ENCODE results near the gene MRTFA. TPM values are rescaled to one million over a fixed set of nuclear protein-coding genes. Genes with fewer than 3 reads are reported as not detected.

The MRTFA gene
- total and polyA plus RNA-seq, 4 donors, result 7.5 to 22.0 (median 9.6) TPM

DNA sequence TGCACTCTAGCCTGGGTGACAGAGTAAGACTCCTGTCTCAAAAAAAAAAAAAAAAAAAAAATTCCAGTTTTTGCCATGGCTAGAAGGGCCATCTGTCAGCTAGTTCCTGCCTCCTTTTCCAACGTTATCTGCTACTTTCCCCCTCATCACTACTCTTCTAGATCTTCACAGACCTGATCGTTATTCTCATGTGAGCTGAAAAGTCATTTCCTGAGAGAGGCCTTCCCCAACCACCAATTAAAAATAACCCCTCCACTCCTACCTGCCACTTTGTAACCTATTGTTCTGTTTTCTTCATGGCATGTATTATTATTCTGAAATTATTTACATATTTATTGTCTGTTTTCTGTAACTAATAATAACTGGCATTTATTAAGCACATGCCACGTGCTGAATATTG lies 241.9 kb downstream of the MRTFA start (continued):
- no peak for TF ChIP-seq HNF4G (IDR thresholded peaks at IDR 0.05)
- TF ChIP-seq JUND (IDR thresholded peaks at IDR 0.05), result no peak
- TF ChIP-seq NR2F2 (IDR thresholded peaks at IDR 0.05), result no peak

DNA sequence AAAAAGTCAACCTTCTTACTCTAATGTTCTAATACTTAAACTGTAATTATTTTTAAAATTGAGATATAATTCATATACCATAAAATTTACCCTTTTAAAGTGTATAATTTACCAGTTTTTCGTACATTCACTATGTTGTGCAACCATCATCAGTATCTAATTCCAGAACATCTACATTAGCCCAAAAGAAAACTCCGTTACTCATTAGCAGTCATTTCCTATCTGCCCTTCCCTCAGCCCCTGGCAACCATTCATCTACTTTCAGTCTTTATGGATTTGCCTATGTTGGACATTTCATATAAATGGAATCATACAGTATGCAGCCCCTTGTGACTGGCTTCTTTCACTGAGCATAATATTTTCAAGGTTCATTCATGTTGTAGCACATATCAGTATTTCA lies 243.9 kb downstream of the MRTFA start:
- Histone ChIP-seq H3K4me3 (ENCODE audit: low read depth in 1 of 3, low read length in 3 of 3) (no peak overlapping the region), H3K9me3 (ENCODE audit: control insufficient read depth in 4 of 4, low read length in 3 of 4) (no peaks in the 10 kb centered on the region), H3K27ac (ENCODE audit: low read depth in 1 of 2, low read length in 2 of 2) (no peak overlapping the region), H3K9ac (ENCODE audit: low read depth in 1 of 2, low read length in 2 of 2) (no peak overlapping the region), H3K4me1 (ENCODE audit: control insufficient read depth in 4 of 4, insufficient read depth in 4 of 4, low read length in 3 of 4) (no peaks in the 10 kb centered on the region), H3K36me3 (ENCODE audit: control insufficient read depth in 4 of 4, insufficient read depth in 3 of 4, low read depth in 1 of 4, low read length in 3 of 4) (peaks cover 0 to 3% (median 0%) of the 10 kb centered on the region in 4 donors), H3K27me3 (ENCODE audit: control insufficient read depth in 4 of 4, insufficient read depth in 4 of 4, low read length in 3 of 4) (no peaks in the 10 kb centered on the region)
- TF ChIP-seq FOXA2 (IDR thresholded peaks at IDR 0.05) (no peak), SP1 (IDR thresholded peaks at IDR 0.05) (no peak), FOXA1 (IDR thresholded peaks at IDR 0.05) (no peak), RXRA (IDR thresholded peaks at IDR 0.05) (no peak), RAD21 (IDR thresholded peaks at IDR 0.05) (no peak), EGR1 (IDR thresholded peaks at IDR 0.05; ENCODE audit: low read depth in 2 of 2) (no peak)
- TF ChIP-seq, protein P1, sequence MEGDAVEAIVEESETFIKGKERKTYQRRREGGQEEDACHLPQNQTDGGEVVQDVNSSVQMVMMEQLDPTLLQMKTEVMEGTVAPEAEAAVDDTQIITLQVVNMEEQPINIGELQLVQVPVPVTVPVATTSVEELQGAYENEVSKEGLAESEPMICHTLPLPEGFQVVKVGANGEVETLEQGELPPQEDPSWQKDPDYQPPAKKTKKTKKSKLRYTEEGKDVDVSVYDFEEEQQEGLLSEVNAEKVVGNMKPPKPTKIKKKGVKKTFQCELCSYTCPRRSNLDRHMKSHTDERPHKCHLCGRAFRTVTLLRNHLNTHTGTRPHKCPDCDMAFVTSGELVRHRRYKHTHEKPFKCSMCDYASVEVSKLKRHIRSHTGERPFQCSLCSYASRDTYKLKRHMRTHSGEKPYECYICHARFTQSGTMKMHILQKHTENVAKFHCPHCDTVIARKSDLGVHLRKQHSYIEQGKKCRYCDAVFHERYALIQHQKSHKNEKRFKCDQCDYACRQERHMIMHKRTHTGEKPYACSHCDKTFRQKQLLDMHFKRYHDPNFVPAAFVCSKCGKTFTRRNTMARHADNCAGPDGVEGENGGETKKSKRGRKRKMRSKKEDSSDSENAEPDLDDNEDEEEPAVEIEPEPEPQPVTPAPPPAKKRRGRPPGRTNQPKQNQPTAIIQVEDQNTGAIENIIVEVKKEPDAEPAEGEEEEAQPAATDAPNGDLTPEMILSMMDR (IDR thresholded peaks at IDR 0.05; ENCODE audit: low read depth, low read length, missing input control), result no peak
- TF ChIP-seq, protein P2, sequence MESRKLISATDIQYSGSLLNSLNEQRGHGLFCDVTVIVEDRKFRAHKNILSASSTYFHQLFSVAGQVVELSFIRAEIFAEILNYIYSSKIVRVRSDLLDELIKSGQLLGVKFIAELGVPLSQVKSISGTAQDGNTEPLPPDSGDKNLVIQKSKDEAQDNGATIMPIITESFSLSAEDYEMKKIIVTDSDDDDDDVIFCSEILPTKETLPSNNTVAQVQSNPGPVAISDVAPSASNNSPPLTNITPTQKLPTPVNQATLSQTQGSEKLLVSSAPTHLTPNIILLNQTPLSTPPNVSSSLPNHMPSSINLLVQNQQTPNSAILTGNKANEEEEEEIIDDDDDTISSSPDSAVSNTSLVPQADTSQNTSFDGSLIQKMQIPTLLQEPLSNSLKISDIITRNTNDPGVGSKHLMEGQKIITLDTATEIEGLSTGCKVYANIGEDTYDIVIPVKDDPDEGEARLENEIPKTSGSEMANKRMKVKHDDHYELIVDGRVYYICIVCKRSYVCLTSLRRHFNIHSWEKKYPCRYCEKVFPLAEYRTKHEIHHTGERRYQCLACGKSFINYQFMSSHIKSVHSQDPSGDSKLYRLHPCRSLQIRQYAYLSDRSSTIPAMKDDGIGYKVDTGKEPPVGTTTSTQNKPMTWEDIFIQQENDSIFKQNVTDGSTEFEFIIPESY (IDR thresholded peaks at IDR 0.05), result no peak
- WGBS, result 88% methylated on average over 2 of the region's 2 CpGs
- DNase-seq (ENCODE audit: low spot score), result no peak

DNA sequence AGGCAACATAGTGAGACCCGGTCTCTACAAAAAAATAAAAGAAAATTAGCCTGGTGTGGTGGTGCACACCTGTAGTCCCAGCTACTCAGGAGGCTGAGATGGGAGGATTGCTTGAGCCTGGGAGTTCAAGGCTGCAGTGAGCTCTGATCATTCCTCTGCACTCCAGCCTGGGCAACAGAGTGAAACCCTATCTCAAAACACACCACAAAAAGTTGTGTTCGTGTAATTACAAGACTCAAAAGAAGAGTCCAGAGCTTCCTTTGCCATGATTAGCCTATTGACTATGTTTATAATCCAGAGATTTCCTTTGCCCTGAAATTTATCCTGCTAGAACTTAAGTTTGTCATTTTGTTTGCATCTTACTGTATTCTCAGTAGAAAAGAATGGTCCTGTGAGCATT lies 245.1 kb downstream of the MRTFA start:
- H3K4me1 ChIP-seq (ENCODE audit: control insufficient read depth in 4 of 4, insufficient read depth in 4 of 4, low read length in 3 of 4), result no peaks in the 10 kb centered on the region
- 93% methylated on average over 2 of the region's 2 CpGs for WGBS

More for the DNA sequence above, 245.1 kb downstream of the MRTFA start:
- Histone ChIP-seq H3K27me3 (ENCODE audit: control insufficient read depth in 4 of 4, insufficient read depth in 4 of 4, low read length in 3 of 4) (no peaks in the 10 kb centered on the region), H3K36me3 (ENCODE audit: control insufficient read depth in 4 of 4, insufficient read depth in 3 of 4, low read depth in 1 of 4, low read length in 3 of 4) (no peaks in the 10 kb centered on the region), H3K9me3 (ENCODE audit: control insufficient read depth in 4 of 4, low read length in 3 of 4) (no peaks in the 10 kb centered on the region), H3K27ac (ENCODE audit: low read depth in 1 of 2, low read length in 2 of 2) (no peak overlapping the region), H3K9ac (ENCODE audit: low read depth in 1 of 2, low read length in 2 of 2) (no peak overlapping the region), H3K4me3 (ENCODE audit: low read depth in 1 of 3, low read length in 3 of 3) (no peak overlapping the region)
- no peak for DNase-seq (ENCODE audit: low spot score)
- TF ChIP-seq FOXA1 (IDR thresholded peaks at IDR 0.05) (no peak), EGR1 (IDR thresholded peaks at IDR 0.05; ENCODE audit: low read depth in 2 of 2) (no peak), HNF4A (conservative IDR thresholded peaks at IDR 0.05) (no peak), JUND (IDR thresholded peaks at IDR 0.05) (no peak), HNF4G (IDR thresholded peaks at IDR 0.05) (no peak), FOXA2 (IDR thresholded peaks at IDR 0.05) (no peak), RXRA (IDR thresholded peaks at IDR 0.05) (no peak), SP1 (IDR thresholded peaks at IDR 0.05) (no peak), YY1 (IDR thresholded peaks at IDR 0.05) (no peak)
- TF ChIP-seq, protein P3, sequence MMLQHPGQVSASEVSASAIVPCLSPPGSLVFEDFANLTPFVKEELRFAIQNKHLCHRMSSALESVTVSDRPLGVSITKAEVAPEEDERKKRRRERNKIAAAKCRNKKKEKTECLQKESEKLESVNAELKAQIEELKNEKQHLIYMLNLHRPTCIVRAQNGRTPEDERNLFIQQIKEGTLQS (IDR thresholded peaks at IDR 0.05), result no peak
- TF ChIP-seq, protein P1 (IDR thresholded peaks at IDR 0.05; ENCODE audit: low read depth, low read length, missing input control), result no peak
- TF ChIP-seq, protein P2 (IDR thresholded peaks at IDR 0.05), result no peak
